Neural cell (in vitro differentiated cells): Measurements from ENCODE around the gene AVEN.
"Not testable (repeated sequence)": the region's sequence is repeated elsewhere in the genome, so short reads cannot be mapped to it uniquely, and the experiment has no call there.

Experiments
- CTCF ChIP-seq: fragments of 450-650 bp; IDR thresholded peaks from 2 replicates; pipeline ENCODE4 v1.5.1; 2014; ENCODE audit warnings: antibody characterized with exemption, mild to moderate bottlenecking, moderate library complexity; ENCODE audit not compliant: poor library complexity, severe bottlenecking
- EP300 ChIP-seq: fragments of 450-650 bp; conservative IDR thresholded peaks from 2 replicates; pipeline ENCODE4 v1.6.1; 2014; ENCODE audit warnings: antibody characterized with exemption, mild to moderate bottlenecking, moderate library complexity; ENCODE audit not compliant: poor library complexity, severe bottlenecking
- EZH2 ChIP-seq: fragments of 200-600, 300-800 bp; shearing (Covaris generic), sonication (generic); IDR thresholded peaks from 2 replicates; pipeline ENCODE4 v1.6.1; 2014; ENCODE audit warnings: antibody characterized with exemption, low read length, borderline replicate concordance, mild to moderate bottlenecking; ENCODE audit not compliant: insufficient read depth, poor library complexity, severe bottlenecking
- MXI1 ChIP-seq: fragments of 450-650 bp; conservative IDR thresholded peaks from 2 replicates; pipeline ENCODE4 v1.6.1; 2014; ENCODE audit warnings: antibody characterized with exemption, mild to moderate bottlenecking; ENCODE audit not compliant: poor library complexity, severe bottlenecking
- POLR2AphosphoS5 ChIP-seq: IDR thresholded peaks from 2 replicates; pipeline ENCODE4 v1.6.1; 2012
- TF ChIP-seq, protein P1 (sequence below): IDR thresholded peaks from 2 replicates; pipeline ENCODE4 v1.6.1; 2012; ENCODE audit warnings: borderline replicate concordance

GRCh38 chr15:33995666-33996065 lies 43.3 kb downstream of the AVEN start:
- not testable (repeated sequence) for TF ChIP-seq MXI1, CTCF, EZH2, POLR2AphosphoS5, EP300
- TF ChIP-seq, protein P1, sequence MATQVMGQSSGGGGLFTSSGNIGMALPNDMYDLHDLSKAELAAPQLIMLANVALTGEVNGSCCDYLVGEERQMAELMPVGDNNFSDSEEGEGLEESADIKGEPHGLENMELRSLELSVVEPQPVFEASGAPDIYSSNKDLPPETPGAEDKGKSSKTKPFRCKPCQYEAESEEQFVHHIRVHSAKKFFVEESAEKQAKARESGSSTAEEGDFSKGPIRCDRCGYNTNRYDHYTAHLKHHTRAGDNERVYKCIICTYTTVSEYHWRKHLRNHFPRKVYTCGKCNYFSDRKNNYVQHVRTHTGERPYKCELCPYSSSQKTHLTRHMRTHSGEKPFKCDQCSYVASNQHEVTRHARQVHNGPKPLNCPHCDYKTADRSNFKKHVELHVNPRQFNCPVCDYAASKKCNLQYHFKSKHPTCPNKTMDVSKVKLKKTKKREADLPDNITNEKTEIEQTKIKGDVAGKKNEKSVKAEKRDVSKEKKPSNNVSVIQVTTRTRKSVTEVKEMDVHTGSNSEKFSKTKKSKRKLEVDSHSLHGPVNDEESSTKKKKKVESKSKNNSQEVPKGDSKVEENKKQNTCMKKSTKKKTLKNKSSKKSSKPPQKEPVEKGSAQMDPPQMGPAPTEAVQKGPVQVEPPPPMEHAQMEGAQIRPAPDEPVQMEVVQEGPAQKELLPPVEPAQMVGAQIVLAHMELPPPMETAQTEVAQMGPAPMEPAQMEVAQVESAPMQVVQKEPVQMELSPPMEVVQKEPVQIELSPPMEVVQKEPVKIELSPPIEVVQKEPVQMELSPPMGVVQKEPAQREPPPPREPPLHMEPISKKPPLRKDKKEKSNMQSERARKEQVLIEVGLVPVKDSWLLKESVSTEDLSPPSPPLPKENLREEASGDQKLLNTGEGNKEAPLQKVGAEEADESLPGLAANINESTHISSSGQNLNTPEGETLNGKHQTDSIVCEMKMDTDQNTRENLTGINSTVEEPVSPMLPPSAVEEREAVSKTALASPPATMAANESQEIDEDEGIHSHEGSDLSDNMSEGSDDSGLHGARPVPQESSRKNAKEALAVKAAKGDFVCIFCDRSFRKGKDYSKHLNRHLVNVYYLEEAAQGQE: not testable (repeated sequence)
